ENCODE results near the gene DNLZ.

DNLZ gene

GRCh38 chr9:136395345-136396218, 32.0 kb upstream of the DNLZ start:
- DNase-seq: no peak

DNA sequence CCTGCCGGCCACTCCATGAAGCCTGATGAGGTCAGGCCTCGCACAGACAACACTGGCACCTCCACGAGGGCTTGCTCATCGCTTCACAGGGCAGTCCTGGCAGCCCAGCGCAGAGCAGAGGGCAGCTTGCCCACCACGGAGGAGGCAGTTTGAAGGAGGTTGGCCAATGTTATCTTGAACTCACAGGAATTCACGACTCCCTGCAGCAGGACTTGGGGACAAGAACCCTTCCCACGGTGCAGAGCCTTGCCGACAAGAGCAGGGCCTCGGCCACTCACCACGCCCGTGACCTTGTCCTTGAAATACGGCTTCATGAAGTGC, 31.4 kb upstream of the DNLZ start:
- no peak for DNase-seq

GRCh38 chr9:136394312-136395019, 30.9 kb upstream of the DNLZ start:
- no peak for DNase-seq

DNA sequence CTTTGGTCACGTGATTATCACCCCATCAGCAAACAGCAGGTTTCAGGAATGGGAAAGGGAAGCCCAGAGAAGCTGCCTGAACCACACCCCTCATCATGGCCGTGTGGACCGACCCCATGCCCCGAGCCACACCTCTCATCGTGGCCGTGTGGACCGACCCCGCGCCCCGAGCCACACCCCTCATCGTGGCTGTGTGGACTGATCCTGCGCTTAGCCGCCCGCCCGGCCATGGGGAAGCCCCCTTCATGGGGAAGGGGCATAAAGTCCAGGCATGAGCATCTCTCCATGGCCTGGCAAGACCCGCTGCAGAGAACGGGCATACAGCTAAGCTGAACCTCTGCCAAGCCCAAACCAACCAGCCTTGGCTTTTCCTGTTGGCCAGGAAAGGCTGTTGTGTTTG, 30.0 kb upstream of the DNLZ start:
- DNase-seq: no peak

GRCh38 chr9:136392538-136393449, 29.2 kb upstream of the DNLZ start:
- no peak for DNase-seq

GRCh38 chr9:136391737-136392537, 28.4 kb upstream of the DNLZ start:
- DNase-seq: no peak

GRCh38 chr9:136389396-136389795, 25.9 kb upstream of the DNLZ start:
- DNase-seq: no peak

DNA sequence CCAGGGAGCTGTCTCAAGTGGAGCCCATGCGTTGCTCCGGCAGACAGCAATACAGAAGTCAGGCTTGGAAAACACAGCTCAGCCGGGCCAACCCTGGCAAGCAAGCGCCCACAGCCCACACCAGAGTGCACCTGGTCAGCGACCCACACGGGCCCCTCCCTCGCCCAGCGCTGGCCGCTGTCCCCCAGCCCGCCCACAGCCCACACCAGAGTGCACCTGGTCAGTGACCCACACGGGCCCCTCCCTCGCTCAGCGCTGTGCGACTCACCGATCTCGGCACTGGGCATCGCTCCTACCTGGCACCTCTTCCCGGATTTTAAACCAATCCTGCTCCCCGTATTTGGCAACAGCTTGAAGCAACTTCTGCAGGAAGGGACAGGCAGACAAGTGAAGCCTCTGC, 23.7 kb upstream of the DNLZ start:
- no peak for DNase-seq

DNA sequence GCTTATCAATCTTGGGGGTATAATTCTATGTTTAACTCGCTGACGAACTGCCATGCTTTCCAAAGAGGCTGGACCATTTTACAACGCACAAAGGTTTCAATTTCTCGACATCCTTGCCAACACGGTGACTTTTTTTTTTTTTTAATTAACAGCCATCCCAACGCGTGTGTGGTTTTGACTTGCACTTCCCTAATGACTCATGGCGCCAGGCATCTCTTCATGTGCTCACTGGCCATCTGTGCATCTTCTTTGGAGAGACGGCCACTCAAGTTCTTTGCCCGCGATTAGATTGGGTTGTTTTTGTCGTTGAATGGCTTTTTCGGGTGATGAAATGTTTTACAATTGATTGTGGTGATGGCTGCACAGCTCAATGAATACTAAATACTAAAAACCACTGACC, 22.5 kb upstream of the DNLZ start:
- DNase-seq: no peak

DNA sequence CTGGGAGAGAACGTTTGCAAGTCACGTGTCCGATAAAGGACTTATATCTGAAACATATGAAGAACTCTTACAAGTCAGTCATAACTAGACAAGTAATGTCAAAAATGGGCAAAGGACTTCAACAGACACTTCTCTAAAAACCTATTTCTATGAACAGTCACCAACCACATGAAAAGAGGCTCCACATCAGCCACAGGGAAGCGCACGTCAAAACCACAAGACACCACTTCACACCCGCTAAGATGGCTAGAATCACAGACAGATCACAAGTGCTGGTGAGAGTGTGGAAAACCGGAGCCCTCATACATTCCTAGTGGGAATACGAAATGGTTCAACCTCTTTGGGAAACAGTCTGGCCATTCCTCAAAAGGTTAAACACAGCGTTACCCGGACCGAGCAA, 21.5 kb upstream of the DNLZ start:
- no peak for DNase-seq

DNA sequence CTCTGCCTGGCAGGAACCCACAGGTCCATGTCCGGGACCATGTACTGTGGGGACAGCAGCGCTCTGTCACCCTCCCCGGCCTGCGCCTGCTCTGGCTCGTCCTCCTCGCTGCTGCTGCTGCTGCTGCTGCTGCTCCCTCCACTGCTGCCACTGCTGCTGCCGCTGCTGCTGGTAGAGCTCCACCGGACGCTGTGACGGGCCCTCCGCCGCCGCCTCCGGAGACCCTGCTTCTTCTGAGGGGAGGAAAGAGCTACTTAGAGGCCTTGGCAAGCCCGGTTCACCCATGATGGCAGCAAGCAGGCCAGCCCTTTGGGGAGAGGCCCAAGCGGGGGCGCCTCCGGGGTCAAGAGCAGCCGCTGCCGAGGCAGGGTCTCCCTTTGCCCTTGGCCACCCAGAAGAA, 19.9 kb upstream of the DNLZ start:
- no peak for DNase-seq

DNA sequence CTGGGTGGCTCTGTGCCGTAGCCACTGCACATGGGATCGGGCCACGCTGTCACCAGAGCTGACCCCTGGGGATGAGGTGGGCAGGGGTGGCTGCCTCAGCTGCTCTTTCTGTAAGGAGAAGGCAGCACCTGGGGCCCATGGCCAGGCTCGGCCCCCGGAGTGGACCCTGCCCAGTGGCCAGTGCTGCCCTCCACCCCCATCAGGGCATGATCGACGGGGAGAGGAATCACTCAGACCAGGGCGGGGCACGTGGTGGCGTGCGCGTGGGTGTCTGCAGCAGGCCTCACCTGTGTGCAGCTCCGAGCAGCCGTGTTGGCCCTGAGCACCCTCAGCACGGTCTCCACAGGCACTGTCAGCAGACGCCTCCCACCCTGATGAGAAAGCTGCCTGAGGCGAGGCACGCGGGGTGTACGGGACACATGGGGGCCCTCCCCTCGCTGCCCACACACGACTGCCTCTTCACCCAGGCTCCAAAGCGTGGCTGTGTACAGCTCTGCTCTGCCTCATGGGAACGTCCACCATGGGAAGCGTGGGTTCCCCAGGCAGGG, 18.5 kb upstream of the DNLZ start:
- no peak for DNase-seq

DNA sequence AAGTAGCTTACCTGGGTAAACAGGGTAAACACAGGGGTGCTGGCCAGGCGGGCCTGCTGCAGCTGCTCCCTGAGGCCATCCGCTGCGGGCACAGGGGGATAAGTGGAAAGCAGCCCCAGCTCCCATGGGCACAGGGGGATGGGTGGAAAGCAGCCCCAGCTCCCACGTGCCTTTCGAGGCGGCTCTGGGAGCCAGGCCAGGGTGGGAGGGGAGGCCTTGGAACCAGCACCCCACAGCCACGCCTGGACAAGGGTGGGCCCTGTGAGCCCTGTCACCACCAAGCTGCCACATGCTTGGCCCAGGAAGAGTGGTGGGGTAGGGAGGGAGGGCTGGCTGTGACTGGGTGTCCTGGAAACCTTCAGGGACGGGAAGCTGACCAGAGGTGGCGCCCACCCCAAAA, 17.8 kb upstream of the DNLZ start:
- DNase-seq: no peak

DNA sequence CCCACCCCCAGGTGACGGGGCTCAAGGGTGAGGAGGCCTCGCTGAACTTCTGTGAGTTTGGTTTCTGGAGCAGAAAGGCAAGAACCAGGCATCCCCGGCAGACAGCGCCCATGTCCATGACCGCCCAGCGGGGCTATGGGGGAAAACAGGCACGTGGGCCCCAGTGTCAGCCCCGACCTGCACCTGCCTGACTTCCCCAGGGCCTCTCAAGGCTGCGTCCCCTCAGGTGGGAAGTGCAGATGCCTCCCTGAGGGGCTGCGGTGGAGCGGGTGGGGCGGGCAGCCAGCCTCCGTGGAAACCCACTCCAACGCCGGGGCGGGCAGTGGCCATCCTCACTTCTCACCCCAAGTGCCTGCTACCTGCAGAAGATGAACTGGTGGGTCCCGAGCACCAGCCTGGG, 16.8 kb upstream of the DNLZ start:
- DNase-seq: no peak

DNA sequence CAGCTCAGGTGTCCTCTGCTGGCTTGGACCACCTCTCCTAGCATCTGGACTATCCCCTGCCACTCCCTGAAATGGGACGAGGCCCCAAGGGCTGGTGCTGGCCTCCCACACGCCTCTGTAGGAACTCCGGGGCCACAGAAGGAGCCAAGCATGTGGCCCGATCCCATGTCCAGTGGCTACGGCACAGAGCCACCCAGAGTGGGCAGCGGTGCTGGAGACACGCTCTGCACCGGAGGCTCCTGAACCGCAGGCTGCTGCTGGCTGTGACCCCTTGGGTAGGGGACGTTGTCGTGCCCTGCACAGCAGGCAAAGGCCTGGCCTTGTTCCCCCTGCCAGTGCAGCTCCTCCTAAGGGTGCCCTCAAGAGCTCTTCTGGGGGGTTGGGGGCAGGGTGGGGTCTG, 16.3 kb upstream of the DNLZ start:
- DNase-seq: no peak

- DNase-seq: no peak
These were observed 15.9 kb upstream of the DNLZ start for GRCh38 chr9:136379401-136379800.

DNA sequence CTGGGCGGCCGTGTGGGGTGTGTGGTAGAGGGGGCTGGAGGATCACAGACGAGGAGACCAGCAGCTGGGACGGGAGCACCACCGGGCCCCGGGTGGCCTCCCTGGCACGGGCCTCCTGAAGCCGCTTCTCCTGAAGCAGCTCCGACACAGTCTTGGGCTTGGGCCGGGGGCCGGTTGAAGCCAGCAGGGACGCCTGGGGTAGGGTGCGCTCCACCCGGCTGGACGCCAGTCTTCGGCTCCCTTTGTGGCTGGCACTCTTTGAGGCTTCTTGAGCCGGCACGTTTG, 15.4 kb upstream of the DNLZ start:
- DNase-seq: no peak

- no peak for DNase-seq
These were observed 14.8 kb upstream of the DNLZ start for GRCh38 chr9:136378170-136379002.

DNA sequence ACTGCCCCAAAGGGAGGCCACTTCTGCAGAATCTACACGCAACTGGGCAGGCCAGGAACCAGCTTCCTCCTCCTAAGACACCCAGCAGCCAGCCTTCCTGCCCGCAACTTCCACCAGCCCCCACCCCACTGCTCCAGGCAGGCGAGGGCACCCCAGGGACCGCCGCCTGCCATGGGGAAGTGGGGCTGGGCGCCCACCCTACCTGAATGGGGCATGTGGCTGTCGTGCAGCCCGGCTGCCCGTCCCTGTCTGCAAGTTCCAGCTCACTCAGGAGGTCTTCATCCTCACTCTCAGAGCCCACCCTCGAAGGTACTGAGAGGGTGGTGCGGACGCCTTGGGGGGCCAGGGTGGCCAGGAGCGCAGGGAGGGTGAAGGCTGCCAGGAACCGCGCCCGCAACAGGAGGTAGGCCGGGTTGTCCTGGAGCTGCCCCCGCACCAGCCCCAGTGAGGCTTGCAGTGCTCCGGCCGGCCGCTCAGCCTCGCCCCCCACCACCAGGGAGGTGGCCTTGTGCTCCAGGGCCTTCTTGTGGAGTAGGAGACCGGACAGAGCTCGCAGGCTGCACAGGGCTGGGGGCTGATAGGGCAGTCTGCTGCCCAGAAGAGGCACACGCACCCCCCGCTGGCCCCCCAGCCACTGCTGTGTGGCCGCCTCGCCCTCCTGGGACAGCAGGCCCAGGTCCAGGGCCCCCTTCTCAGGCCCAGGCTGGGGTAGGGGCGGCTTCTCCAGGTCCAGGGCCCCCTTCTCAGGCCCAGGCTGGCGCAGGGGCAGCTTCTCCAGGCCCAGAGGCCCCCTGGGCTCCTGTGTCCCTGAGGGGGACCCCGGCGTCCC, 14.0 kb upstream of the DNLZ start:
- no peak for DNase-seq

- no peak for DNase-seq
These were observed 12.9 kb upstream of the DNLZ start for GRCh38 chr9:136376457-136376856.

GRCh38 chr9:136375096-136375495, 11.6 kb upstream of the DNLZ start:
- DNase-seq: no peak
